ENCODE measurements around the gene SLC18A3. TPM values are rescaled to one million over a fixed set of nuclear protein-coding genes. Genes with fewer than 3 reads are reported as not detected.

The SLC18A3 gene
- total RNA-seq, 1 experiment from 2014 or later = not detected

- no peak for TF ChIP-seq CTCF (conservative IDR thresholded peaks at IDR 0.05)
- Histone ChIP-seq H3K9me3 (ENCODE audit: control insufficient read depth, low read depth, low read length) (no peaks in the 10 kb centered on the region), H3K4ac (ENCODE audit: low read depth, low read length) (no peak overlapping the region), H3K4me1 (ENCODE audit: insufficient read depth, low read length) (no peaks in the 10 kb centered on the region), H3K23ac (ENCODE audit: insufficient read length, low read depth, low read length) (no peak overlapping the region), H2AK5ac (ENCODE audit: insufficient read length, low read length) (no peak overlapping the region), H3K9ac (ENCODE audit: extremely low read depth, insufficient read length, low read length) (no peak overlapping the region), H4K91ac (ENCODE audit: insufficient read length, low read depth, low read length) (no peak overlapping the region), H3K23me2 (ENCODE audit: insufficient read length, low read depth, low read length, poor library complexity, severe bottlenecking) (no peaks in the 10 kb centered on the region), H3K27ac (ENCODE audit: insufficient read length, low read depth, low read length) (no peak overlapping the region), H3K14ac (ENCODE audit: insufficient read depth, low read length) (no peak overlapping the region; the same call in 1 of the 2 replicates), H4K5ac (ENCODE audit: insufficient read length, low read depth, low read length) (no peak overlapping the region), H2BK5ac (ENCODE audit: insufficient read length, low read length) (no peak overlapping the region), H3K79me2 (ENCODE audit: insufficient read depth, low read length) (no peaks in the 10 kb centered on the region), H3K79me1 (ENCODE audit: insufficient read depth, low read depth, low read length, poor library complexity, severe bottlenecking) (no peaks in the 10 kb centered on the region), H2BK15ac (ENCODE audit: low read depth, low read length) (no peak overlapping the region), H2BK20ac (ENCODE audit: low read depth, low read length, poor library complexity, severe bottlenecking) (no peak overlapping the region), H4K20me1 (ENCODE audit: control insufficient read depth, insufficient read depth, insufficient read length) (no peaks in the 10 kb centered on the region), H2BK12ac (ENCODE audit: insufficient read length, low read depth, low read length) (no peak overlapping the region), H3K27me3 (ENCODE audit: insufficient read depth, low read length) (no peaks in the 10 kb centered on the region; the same call in 1 of the 2 replicates), H2AFZ (ENCODE audit: low read length) (no peak overlapping the region), H3K18ac (ENCODE audit: insufficient read length, low read depth, low read length) (no peak overlapping the region), H3T11ph (ENCODE audit: low read length) (no peak overlapping the region), H3K56ac (ENCODE audit: insufficient read length, low read depth, low read length) (no peak overlapping the region), H4K8ac (replicated peaks; ENCODE audit: insufficient read length, low read depth, low read length) (no peak overlapping the region), H3K4me2 (ENCODE audit: insufficient read depth, insufficient read length, low read length) (no peak overlapping the region), H2BK120ac (ENCODE audit: low read depth, low read length, poor library complexity, severe bottlenecking) (no peak overlapping the region)
- H3K36me3 Mint-ChIP-seq (ENCODE audit: insufficient read depth in 1 of 3, low read depth in 3 of 3) = no peaks in the 10 kb centered on the region
- peaks cover 2 to 5% of the 10 kb centered on the region in 2 experiments; a peak in 3 of 4 replicates for H3K4me1 Mint-ChIP-seq
- no peak overlapping the region for H3K4me3 Mint-ChIP-seq
- WGBS (ENCODE audit: extremely low coverage, insufficient read length, low lambda C conversion rate) = no CpG with 5 or more reads among the region's 10 CpGs
- no peak overlapping the region for H3K27ac Mint-ChIP-seq
- peak; percentile 8 for DNase-seq
- no peaks in the 10 kb centered on the region for H3K9me3 Mint-ChIP-seq
- H3K27me3 Mint-ChIP-seq (ENCODE audit: low read depth) = peaks cover 45% of the 10 kb centered on the region
Measured at GRCh38 chr10:49625411-49625810, 15.3 kb downstream of the SLC18A3 start.

Measured in H9 (cell line).